ENCODE data around the gene GLRX3. TPM values are rescaled to one million over a fixed set of nuclear protein-coding genes. Genes with fewer than 3 reads are reported as not detected.
A peak's percentile ranks its signal among the peaks of the same experiment; 100 is the strongest.
"Not testable (repeated sequence)": the region's sequence is repeated elsewhere in the genome, so short reads cannot be mapped to it uniquely, and the experiment has no call there.

The GLRX3 gene
- 10 to 100 TPM; 51.1 to 54.6 TPM for total RNA-seq
- long read RNA-seq, transcript GLRX3-202 (12 exons, 3,827 nt) = minor isoform, 20 of 63 reads
- long read RNA-seq, transcript GLRX3-201 (11 exons, 1,302 nt) = major isoform, 39 of 63 reads
- long read RNA-seq, partial matches to known transcripts = 2 of 63 reads
- long read RNA-seq, other reads (novel, unspliced or antisense) = 2 of 63 reads

- ATAC-seq (peak; percentile 97), DNase-seq (peak; percentile 81 to 95)
- intact Hi-C loops (cut with DNase I, micrococcal nuclease) = no loop called here
Observed at GRCh38 chr10:130136226-130137089, at the start of gene GLRX3. Gene GLRX3, plus strand, starts transcription at chr10:130136391. Its CDS starts 30 bp downstream, at chr10:130136421.

- ATAC-seq; DNase-seq; intact Hi-C loops (cut with DNase I, micrococcal nuclease): not testable (repeated sequence)
Observed at GRCh38 chr10:130090565-130090964, 45.6 kb upstream of the GLRX3 start.

- ATAC-seq (no peak), DNase-seq (no peak)
- intact Hi-C loops (cut with DNase I, micrococcal nuclease) = no loop called here
Observed at GRCh38 chr10:130099344-130099743, 36.8 kb upstream of the GLRX3 start.

- no peak for ATAC-seq
- intact Hi-C loops (cut with DNase I, micrococcal nuclease) = no loop called here
- DNase-seq = no peak
Observed at GRCh38 chr10:130105724-130106123, 30.5 kb upstream of the GLRX3 start.

- intact Hi-C loops (cut with DNase I, micrococcal nuclease); ATAC-seq; DNase-seq: not testable (repeated sequence)
Observed at GRCh38 chr10:130108146-130108545, 28.0 kb upstream of the GLRX3 start.

GRCh38 chr10:130108934-130109604 lies 27.1 kb upstream of the GLRX3 start:
- ATAC-seq (no peak), DNase-seq (peak in 1 of 2 donors; percentile 12)
- intact Hi-C loops (cut with DNase I, micrococcal nuclease) = no loop called here

GRCh38 chr10:130109796-130110245 lies 26.4 kb upstream of the GLRX3 start:
- ATAC-seq = peak; percentile 29
- intact Hi-C loops (cut with DNase I, micrococcal nuclease) = no loop called here

GRCh38 chr10:130110246-130111112 lies 25.7 kb upstream of the GLRX3 start, which contains the start of gene C10orf143:
Gene C10orf143, minus strand, starts transcription at chr10:130110830. Its CDS starts 58 bp downstream, at chr10:130110772.
- ATAC-seq (peak; percentile 89), DNase-seq (peak; percentile 99)
- intact Hi-C loops (cut with DNase I, micrococcal nuclease) = no loop called here

More at GRCh38 chr10:130109796-130110245, 26.4 kb upstream of the GLRX3 start:
- DNase-seq = peak; percentile 58 to 83

GRCh38 chr10:130111113-130111851 lies 24.9 kb upstream of the GLRX3 start:
- intact Hi-C loops (cut with DNase I, micrococcal nuclease) = no loop called here
- ATAC-seq (peak; percentile 86), DNase-seq (peak; percentile 95 to 98)

- ATAC-seq (no peak), DNase-seq (no peak)
- intact Hi-C loops (cut with DNase I, micrococcal nuclease) = no loop called here
Observed at GRCh38 chr10:130111852-130112180, 24.4 kb upstream of the GLRX3 start.

GRCh38 chr10:130112821-130113220 lies 23.4 kb upstream of the GLRX3 start:
- DNase-seq (no peak), ATAC-seq (no peak)
- intact Hi-C loops (cut with DNase I, micrococcal nuclease) = no loop called here

GRCh38 chr10:130116942-130117341 lies 19.2 kb upstream of the GLRX3 start:
- DNase-seq = not testable (repeated sequence)

GRCh38 chr10:130117535-130117934 lies 18.7 kb upstream of the GLRX3 start:
- ATAC-seq; DNase-seq; intact Hi-C loops (cut with DNase I, micrococcal nuclease): not testable (repeated sequence)

More at GRCh38 chr10:130116942-130117341, 19.2 kb upstream of the GLRX3 start:
- intact Hi-C loops (cut with DNase I, micrococcal nuclease); ATAC-seq: not testable (repeated sequence)

GRCh38 chr10:130121486-130122079 lies 14.6 kb upstream of the GLRX3 start:
- ATAC-seq = no peak
- intact Hi-C loops (cut with DNase I, micrococcal nuclease) = no loop called here

GRCh38 chr10:130127364-130128061 lies 8.7 kb upstream of the GLRX3 start:
- ATAC-seq = peak; percentile 83
- peak in 1 of 2 donors; percentile 40 for DNase-seq
- intact Hi-C loops (cut with DNase I, micrococcal nuclease) = no loop called here

More at GRCh38 chr10:130121486-130122079, 14.6 kb upstream of the GLRX3 start:
- DNase-seq = no peak

- DNase-seq = no peak
- ATAC-seq = no peak
- intact Hi-C loops (cut with DNase I, micrococcal nuclease) = no loop called here
Observed at GRCh38 chr10:130128062-130128781, 8.0 kb upstream of the GLRX3 start.
